GM12801 (cell line): ENCODE data around the gene SLC3A2.

Source experiments
- TF ChIP-seq, protein P1 (sequence below): IDR thresholded peaks from one replicate; pipeline ENCODE4 v1.5.1; 2011; ENCODE audit warnings: control low read depth; ENCODE audit not compliant: insufficient read length; ENCODE audit errors: extremely low read depth

Gene SLC3A2

DNA sequence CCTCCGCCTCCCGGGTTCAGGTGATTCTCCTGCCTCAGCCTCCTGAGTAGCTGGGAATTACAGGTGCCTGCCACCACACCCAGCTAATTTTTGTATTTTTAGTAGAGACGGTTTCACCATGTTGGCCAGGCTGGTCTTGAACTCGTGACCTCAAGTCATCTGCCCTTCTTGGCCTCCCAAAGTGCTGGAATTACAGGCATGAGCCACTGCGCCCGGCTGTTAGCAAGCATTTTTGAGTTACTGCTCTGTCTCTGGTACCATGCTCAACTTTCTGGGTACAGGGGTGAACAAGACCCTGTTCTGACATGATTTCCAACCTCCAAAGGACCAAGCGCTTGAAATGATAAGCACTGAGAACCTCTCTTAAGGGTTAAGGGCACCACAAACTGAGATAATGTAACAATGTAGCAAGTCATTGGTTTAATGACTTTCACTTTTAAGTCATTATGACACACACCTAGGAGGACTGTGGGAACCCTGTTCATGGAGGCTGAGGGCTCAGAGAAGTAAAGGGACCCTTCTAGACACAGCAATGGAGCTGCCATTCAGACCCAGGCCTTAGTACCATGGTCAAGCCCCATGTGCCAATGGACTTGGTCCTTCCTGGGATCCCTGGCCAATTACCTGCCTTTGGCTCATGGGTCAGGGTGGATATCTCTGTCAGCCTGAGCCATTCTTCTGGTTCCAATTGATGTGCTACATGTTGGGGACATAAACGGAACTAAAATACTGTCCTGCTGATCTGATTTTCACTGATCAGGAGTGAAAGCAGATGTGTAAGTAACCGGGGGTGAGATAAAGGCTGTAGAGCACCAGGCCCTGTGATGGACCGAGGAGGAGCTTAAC, 11.6 kb downstream of the SLC3A2 start:
- TF ChIP-seq, protein P1, sequence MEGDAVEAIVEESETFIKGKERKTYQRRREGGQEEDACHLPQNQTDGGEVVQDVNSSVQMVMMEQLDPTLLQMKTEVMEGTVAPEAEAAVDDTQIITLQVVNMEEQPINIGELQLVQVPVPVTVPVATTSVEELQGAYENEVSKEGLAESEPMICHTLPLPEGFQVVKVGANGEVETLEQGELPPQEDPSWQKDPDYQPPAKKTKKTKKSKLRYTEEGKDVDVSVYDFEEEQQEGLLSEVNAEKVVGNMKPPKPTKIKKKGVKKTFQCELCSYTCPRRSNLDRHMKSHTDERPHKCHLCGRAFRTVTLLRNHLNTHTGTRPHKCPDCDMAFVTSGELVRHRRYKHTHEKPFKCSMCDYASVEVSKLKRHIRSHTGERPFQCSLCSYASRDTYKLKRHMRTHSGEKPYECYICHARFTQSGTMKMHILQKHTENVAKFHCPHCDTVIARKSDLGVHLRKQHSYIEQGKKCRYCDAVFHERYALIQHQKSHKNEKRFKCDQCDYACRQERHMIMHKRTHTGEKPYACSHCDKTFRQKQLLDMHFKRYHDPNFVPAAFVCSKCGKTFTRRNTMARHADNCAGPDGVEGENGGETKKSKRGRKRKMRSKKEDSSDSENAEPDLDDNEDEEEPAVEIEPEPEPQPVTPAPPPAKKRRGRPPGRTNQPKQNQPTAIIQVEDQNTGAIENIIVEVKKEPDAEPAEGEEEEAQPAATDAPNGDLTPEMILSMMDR, result no peak

DNA sequence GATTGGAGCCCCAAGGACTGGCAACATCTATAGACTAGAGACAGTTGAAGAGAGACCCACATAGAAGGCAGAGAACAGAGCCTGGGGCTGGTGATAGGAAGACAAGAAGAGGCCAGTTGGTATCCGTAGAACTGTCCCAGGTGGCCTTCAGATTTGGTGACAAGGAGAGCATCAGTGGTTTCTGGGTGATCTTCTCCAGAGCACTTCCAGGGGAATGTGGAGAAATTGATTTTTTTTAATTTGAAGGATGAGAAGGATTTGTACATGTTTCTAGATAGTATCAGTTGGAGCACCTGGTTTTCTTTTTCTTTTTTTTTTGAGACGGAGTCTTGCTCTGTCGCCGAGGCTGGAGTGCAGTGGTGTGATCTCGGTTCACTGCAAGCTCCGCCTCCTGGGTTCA, 14.8 kb downstream of the SLC3A2 start:
- TF ChIP-seq, protein P1, result no peak

DNA sequence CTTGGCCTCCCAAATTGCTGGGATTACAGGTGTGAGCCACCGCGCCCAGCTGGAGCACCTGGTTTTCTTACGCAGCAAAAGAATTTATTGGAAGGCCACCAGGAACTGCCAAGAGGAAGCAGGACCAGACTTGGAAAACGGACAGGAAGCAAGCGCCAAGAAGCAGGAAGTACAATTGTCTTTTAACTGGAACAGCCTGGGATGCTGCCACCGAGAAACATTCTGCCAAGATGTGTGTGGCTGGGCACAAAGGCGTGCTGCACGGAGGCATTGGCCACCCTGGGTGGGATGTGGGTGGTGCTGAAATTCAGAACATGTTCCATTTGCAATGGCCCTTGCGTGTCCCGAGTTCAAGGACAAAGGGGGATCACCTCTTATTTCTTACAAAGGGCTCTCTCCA, 15.4 kb downstream of the SLC3A2 start:
- TF ChIP-seq, protein P1, result no peak

DNA sequence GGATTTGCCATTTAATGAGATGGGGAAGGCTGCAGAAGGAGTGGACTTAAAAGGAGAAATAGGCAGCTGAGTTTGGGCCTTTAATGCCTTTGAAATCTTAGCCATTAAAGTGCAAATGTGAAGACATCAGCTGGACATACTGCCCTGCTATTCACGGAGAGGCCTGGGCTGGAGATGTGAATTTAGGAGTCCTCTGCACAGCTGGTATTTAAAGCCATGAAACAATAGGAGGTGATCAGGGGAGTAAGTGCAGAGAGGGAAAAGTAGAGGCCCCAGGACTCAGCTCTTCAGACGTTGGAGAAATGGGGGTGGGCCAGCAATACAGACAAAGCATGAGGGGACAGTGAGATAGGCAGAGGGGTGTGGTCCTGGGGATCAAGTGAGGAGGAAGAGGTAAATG, 16.6 kb downstream of the SLC3A2 start:
- TF ChIP-seq, protein P1, result no peak

DNA sequence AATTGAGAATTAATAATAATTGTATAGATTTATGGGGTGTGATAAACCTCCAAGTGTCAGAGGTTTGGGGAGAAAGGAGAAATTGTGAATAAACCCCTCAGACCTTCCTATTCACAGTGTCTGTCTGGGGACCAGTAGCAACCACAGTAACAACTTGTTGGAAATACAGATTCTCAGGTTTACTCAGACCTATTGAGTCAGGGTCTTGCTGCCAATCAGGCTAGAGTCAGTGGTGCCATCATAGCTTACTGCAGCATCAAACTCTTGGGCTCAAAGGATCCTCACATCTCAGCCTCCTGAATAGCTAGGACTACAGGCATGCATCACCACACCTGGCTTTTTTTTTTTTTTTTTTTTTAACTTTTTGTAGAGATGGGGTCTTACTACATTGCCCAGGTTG, 17.3 kb downstream of the SLC3A2 start:
- TF ChIP-seq, protein P1, result no peak

DNA sequence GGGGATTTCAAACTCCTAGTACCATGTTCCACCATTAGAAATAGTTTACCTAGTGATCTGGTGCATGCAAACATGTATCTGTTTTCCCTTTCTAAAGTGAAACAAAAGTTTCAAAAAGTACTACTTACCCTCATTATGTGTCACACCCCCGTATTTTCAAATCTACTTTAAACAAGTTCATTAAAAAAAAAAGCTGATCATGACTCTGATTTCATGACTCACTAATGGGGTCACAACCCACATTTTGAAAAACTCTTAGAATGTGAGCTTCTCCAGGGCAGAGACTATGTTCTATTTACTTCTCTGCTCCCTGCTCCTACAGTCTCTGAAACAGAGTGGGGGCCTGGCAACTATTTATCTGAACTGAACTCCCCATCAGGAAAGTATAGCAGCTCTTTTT, 22.2 kb downstream of the SLC3A2 start:
- TF ChIP-seq, protein P1, result no peak

DNA sequence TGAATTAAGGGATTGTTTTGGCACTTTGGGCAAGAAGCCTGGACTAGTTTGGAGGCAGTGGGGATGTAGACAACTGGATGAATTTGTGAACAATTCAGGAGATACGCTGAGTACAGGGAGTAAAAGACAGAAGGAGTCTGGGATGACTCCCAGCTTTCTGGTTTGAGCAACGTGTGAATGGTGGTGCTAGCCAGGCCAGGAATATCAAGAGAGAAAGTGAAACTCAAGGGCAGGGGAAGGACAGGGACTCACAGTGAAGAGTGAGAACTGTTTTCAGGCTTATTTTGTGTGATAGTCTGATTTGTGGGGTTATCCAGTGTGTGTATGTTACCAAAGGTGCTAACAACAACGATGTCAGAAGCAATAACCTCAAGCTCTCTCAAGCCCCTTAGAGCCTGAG, 24.6 kb downstream of the SLC3A2 start:
- TF ChIP-seq, protein P1, result no peak
